NCI-H2081 treated with DMSO at 0.1 percent for 48 hours (cell line): ENCODE data around the gene CBX2.

Experiments
- DNase-seq: peaks from one replicate; lab custom pipeline; 2025; lab: John Stamatoyannopoulos, UW

The CBX2 gene

DNA sequence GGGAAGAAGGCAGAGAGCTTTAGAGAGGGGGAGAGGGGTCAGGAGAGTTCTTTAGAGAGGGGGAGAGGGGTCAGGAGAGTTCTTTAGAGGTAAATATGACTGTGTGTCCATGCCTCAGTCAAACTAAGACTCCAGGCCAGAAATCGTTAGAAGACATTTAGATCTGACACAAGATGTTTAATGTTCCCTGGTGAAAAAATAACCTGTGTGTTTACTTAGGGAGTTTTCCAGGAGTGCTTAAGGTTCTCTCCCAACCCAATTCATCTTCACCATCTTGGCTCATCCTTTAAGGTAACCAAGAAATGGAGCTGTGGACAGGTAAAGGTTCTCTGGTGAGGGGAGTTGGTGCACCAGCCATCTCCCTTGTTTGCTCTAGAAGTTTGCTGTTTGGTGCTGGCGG is 51.5 kb downstream of the CBX2 start:
- DNase-seq, result no peak

DNA sequence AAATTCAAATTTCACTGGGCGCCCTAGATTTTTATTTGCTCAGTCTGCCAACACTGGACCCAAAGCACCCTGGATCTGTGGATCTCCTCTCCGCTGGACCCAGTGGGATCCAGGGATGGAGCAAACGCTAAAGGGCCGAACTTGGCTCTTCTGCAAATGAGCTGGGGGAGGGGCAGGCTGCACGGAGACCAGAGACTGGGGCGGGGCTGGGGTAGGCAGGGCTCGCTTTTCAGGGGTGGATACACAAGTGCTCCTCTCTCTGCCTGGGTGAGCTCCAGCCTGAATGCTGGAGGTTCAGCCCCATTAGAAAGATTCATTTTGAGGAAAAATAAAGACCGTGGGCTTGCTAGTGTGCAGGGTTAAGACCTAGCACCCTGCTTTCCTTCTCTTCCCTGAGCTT is 52.4 kb downstream of the CBX2 start:
- DNase-seq, result no peak

DNA sequence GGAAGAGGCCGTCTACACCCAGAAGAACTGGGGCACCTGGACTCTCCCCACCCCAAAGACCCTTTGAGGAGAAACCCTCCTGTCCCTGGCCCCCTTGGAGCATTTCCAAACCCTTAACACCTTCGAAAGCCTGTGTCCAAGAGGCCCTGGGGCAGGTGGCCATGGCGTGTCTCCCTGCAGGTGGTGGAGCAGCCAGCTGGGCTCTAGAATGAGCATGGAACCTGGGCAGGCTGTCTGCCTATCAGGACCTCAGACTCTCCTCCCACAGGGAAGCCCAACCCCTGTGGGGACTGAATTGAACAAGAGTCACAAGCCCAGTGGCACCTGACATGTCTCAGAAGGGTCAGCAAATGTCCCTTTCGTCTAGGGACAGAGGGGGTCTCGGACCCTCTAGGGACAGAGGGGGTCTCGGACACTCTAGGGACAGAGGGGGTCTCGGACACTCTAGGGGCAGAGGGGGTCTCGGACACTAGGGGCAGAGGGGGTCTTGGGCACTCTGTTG is 52.9 kb downstream of the CBX2 start:
- no peak for DNase-seq

DNA sequence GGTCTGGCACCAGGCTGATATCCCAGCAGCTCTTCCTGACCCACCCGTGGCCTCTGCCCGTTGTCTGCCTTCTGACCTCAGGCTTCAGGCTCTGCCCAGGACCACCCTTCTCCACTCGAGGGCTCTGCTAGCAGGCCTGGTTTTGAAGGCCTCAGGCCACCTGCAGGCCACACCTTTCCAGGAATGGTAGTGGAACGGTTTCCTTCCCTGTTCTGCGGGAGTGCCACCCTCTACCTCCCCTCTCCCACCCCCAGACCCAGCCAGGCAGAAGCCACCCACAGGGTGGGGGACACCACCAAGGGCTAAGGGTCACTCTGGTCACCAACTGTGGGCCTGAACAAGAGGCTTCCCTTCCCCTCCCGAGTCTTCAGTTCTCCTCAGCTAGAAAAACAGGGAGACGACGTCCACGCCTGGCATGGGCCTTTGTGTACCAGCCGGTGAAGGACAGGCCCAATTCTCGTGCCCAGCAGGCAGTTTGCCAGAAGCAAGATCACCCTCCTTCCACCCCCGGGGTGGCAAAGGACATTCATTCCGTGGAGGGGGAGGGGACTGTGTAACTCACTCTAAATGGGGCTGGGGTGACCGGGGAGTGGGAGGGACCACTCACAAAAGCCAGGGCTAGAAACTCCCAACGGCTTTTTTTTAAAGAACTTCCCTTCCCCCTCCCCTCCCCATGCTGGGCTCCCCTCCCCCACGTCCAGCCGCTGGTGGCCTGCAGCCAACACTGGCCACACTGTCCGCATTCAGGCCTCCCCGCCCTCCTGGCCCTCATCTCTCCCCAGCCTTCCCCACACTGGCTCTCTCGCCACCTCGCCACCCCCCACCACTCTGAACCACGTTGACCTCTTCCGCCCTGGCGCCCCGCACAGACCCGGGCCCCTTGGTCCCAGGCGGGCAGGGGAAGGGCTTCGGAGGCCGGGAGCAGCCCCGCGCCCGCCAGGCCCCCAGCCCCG is 53.6 kb downstream of the CBX2 start:
- DNase-seq, result no peak

- no peak for DNase-seq
Observed at GRCh38 chr17:79832218-79833109, 54.5 kb downstream of the CBX2 start.

GRCh38 chr17:79833110-79833450 is 55.1 kb downstream of the CBX2 start:
- no peak for DNase-seq

- no peak for DNase-seq
Observed at GRCh38 chr17:79833744-79834564, 56.0 kb downstream of the CBX2 start.

DNA sequence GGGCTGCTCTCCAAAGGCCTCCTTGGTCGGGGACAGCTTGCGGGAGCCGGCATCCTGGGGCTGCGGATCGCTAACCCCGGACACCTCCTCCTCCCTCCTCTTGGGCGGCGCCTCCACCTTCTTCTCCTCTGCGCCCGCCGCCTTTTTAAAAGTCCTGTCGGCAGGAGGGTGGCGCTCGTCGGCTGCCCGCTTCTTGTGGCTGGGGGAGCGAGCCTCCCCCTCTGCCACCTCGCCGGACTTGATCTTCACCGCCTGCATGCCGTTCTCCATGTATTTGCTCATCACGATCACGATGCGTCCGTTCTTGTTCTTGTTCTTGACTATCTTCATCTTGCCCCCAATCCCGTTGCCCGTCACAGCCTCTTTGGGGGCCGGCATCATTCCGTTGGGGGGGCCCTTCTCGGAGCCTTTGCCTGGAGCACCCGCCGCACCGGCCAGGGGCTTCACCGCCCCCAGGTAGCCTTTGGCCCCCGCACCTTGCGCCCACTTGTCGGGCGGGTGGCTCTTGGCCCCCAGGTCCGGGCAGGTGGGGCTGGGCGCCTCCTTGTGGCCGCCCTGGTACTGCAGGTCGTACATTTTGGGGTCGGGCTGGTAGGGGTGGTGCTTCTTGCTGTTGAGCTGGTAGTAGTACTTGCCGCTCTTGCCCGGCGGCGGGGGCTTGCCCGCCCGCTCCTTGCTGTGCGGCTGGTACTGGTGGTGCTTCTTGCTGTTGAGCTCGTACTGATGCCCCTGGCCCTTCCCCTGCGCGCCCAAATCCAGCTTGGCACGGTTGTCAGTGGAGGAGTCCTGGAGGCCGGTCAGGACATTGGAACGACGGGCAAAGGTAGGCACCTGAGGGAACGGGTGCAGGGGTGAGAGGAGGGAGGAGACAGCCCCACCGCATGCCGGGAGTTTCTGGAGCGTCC is 56.9 kb downstream of the CBX2 start:
- no peak for DNase-seq

DNA sequence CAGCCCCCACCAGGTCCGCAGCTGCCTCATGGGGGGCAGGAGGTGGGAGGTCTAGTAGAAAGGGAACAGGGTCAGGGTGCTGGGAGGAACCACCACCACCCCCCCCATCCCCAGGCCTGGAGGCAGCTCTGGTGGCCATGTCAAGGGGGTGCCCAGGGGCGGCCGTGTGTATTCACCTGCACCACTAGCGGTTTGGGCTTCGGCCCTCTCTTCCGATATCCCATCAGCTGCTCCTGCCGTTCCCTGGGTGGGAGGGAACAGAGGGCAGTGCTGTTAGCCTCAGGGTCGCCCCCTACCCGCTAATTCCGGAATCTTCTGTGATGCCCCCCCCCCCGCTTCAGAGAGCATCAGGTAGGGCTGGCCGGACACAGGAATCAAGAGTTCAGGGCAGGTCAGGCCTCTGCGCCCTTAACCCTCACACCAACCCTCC is 57.5 kb downstream of the CBX2 start:
- DNase-seq, result no peak

GRCh38 chr17:79835953-79836509 is 58.1 kb downstream of the CBX2 start:
- DNase-seq, result no peak

- no peak for DNase-seq
Observed at GRCh38 chr17:79836510-79836971, 58.6 kb downstream of the CBX2 start.

- DNase-seq, result no peak
Observed at GRCh38 chr17:79836972-79837887, 59.3 kb downstream of the CBX2 start.
